Right ventricle myocardium superior (tissue), 1 donor: Measurements from ENCODE around the gene ZNF570. TPM values are rescaled to one million over a fixed set of nuclear protein-coding genes. Genes with fewer than 3 reads are reported as not detected.

ENCODE experiments used
- ATAC-seq: fragments of 200-7000 bp; cut with Tn5 transposase; one replicate; pipeline ENCODE4 v1.9.1; 2020; ENCODE audit warnings: mild to moderate bottlenecking; ENCODE audit not compliant: poor library complexity
- DNase-seq: peaks from one replicate; pipeline ENCODE4 v3.0.0-alpha.2; 2020
- intact Hi-C: fragments of 100-400 bp; cut with DNase I; formaldehyde crosslinking; loops from one replicate; pipeline ENCODE4 v1.11.2; 2022
- total RNA-seq: library from RNA; stranded (reverse); fragmentation: NEBNext Ultra II Directional; extraction: Animal tissue kit (Norgen Biotek cat#: 25700); gene quantifications from one replicate; pipeline ENCODE4 v1.2.1, GENCODE V29; 2021
- donor health status: DM: no; HTN: yes; CAD: no; lungs with severe emphysema.

ZNF570 gene
- total RNA-seq, 1 donor from 2014 or later: 6.7 TPM

DNA sequence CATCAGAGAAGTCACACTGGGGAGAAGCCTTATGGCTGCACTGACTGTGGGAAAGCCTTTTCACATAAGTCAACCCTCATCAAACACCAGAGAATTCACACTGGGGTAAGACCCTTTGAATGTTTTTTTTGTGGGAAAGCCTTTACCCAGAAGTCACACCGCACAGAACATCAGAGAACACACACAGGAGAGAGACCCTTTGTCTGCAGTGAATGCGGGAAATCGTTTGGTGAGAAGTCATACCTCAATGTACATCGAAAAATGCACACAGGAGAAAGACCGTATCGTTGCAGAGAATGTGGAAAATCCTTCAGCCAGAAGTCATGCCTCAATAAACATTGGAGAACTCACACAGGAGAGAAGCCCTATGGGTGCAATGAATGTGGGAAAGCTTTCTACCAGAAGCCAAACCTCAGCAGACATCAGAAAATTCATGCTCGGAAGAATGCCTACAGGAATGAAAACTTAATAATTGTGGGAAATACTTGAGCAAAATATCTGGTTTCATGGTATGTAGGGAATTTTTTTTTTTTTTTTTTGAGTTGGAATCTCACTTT is 68.3 kb downstream of the ZNF570 start:
- no peak for ATAC-seq
- no peak for DNase-seq
- intact Hi-C loops: no loop called here

Other genes with a start within 250 kb of the ZNF570 start
- 7.2 TPM for gene ZNF527, start 98.3 kb upstream of the ZNF570 start, total RNA-seq
- 5.2 TPM for gene ZNF569, start 1.9 kb upstream of the ZNF570 start, total RNA-seq
- gene ZNF793, start 37.6 kb downstream of the ZNF570 start, total RNA-seq: 5.7 TPM
- 2.4 TPM for gene ZNF571, start 125.4 kb downstream of the ZNF570 start, total RNA-seq
- gene ZNF540, start 125.5 kb downstream of the ZNF570 start, total RNA-seq: 7.9 TPM
- gene ZFP30, start 186.1 kb downstream of the ZNF570 start, total RNA-seq: 5.8 TPM